A549 (cell line): ENCODE results near the gene LRRIQ1. TPM values are rescaled to one million over a fixed set of nuclear protein-coding genes. Genes with fewer than 3 reads are reported as not detected.

Experiments
- ATAC-seq, 2 experiments: fragments of 200-7000 bp in 1 of 2; fragments of >200 bp in 1 of 2; cut with Nextera tagmentation in 1 of 2; cut with Tn5 transposase in 1 of 2; 3 replicates each; pipeline versions ENCODE4 v1.8.0 to v1.9.1; 2018 to 2020; ENCODE audit warnings: mild to moderate bottlenecking in 1 of 2, moderate library complexity in 1 of 2
- CTCF ChIA-PET: fragments of 300-600 bp; sonication (Branson Sonifier 250); formaldehyde crosslinking; extraction: SDS; loops from one replicate; lab custom pipeline; 2021; ENCODE audit warnings: antibody characterized with exemption, inconsistent platforms; lab: Yijun Ruan, JAX
- POLR2A ChIA-PET: fragments of 350-600 bp; formaldehyde crosslinking; extraction: SDS; loops from one replicate; lab custom pipeline; 2021; ENCODE audit warnings: antibody characterized with exemption, inconsistent platforms; lab: Yijun Ruan, JAX
- DNase-seq, 2 experiments: peaks; one replicate each; pipeline versions ENCODE4 v3.0.0 to v3.0.0-alpha.2; 2011 to 2016; ENCODE audit warnings: low read depth in 1 of 2, low spot score in 1 of 2
- FAIRE-seq: peaks from 2 replicates; lab custom pipeline; 2011; peaks lifted over from hg19 to GRCh38; lab: Jason Lieb, UNC
- H3K27ac ChIP-seq, 2 experiments: fragments of >200 bp; sonication (Bioruptor Twin); formaldehyde crosslinking; 3 replicates each; pipeline ENCODE4 v1.5.1; 2016 to 2017
- H3K4me1 ChIP-seq: fragments of >200 bp; sonication (Bioruptor Twin); formaldehyde crosslinking; 3 replicates; pipeline ENCODE4 v1.6.1; 2016
- H3K4me2 ChIP-seq: fragments of >200 bp; sonication (Bioruptor Twin); formaldehyde crosslinking; 3 replicates; pipeline ENCODE4 v1.6.1; 2016
- H3K4me3 ChIP-seq: fragments of >200 bp; sonication (Bioruptor Twin); formaldehyde crosslinking; 3 replicates; pipeline ENCODE4 v1.5.1; 2016
- H3K9me3 ChIP-seq: fragments of >200 bp; sonication (Bioruptor Twin); formaldehyde crosslinking; 3 replicates; pipeline ENCODE4 v1.6.1; 2016
- ATOH8 ChIP-seq: fragments of 250-450 bp; sonication (Bioruptor Pico); IDR thresholded peaks from 2 replicates; pipeline ENCODE4 v1.5.0; 2020; ENCODE audit warnings: low read depth, mild to moderate bottlenecking, moderate library complexity
- BCL3 ChIP-seq: fragments of >200 bp; sonication (Bioruptor Twin); formaldehyde crosslinking; IDR thresholded peaks from 3 replicates; pipeline ENCODE4 v1.6.1; 2016
- CBX2 ChIP-seq: fragments of 200-600 bp; sonication (generic); IDR thresholded peaks from 2 replicates; pipeline ENCODE4 v1.6.1; 2016; ENCODE audit warnings: low read depth, mild to moderate bottlenecking, borderline replicate concordance
- CHD2 ChIP-seq: fragments of 150-350 bp; IDR thresholded peaks from 2 replicates; pipeline ENCODE4 v1.6.1; 2014; ENCODE audit warnings: low read length; ENCODE audit not compliant: partially characterized antibody
- CTCF ChIP-seq: fragments of >200 bp; sonication (Bioruptor Twin); formaldehyde crosslinking; IDR thresholded peaks from 3 replicates; pipeline ENCODE4 v1.5.1; 2016
- ESRRA ChIP-seq: fragments of 150-350 bp; IDR thresholded peaks from 2 replicates; pipeline ENCODE4 v1.6.1; 2014; ENCODE audit warnings: mild to moderate bottlenecking, low read length, borderline replicate concordance
- FOSL2 ChIP-seq, 2 experiments: fragments of 450-650 bp in 1 of 2; fragments of >200 bp in 1 of 2; sonication (Bioruptor Twin) in 1 of 2; formaldehyde crosslinking; IDR thresholded peaks; 2 replicates each; pipeline versions ENCODE4 v1.5.0 to v1.6.1; 2016 to 2020; ENCODE audit warnings: mild to moderate bottlenecking in 1 of 2, moderate library complexity in 1 of 2
- GATA3 ChIP-seq: IDR thresholded peaks from 2 replicates; pipeline ENCODE4 v1.6.1; 2012; ENCODE audit warnings: borderline replicate concordance
- HES2 ChIP-seq: fragments of >200 bp; sonication (Bioruptor Twin); formaldehyde crosslinking; IDR thresholded peaks from 2 replicates; pipeline ENCODE4 v1.6.1; 2016
- HEYL ChIP-seq: fragments of 250-450 bp; sonication (Bioruptor Pico); IDR thresholded peaks from 2 replicates; pipeline ENCODE4 v1.8.0; 2021; ENCODE audit warnings: mild to moderate bottlenecking, moderate library complexity
- HOXB5 ChIP-seq: fragments of 250-450 bp; sonication (Bioruptor Pico); IDR thresholded peaks from 2 replicates; pipeline ENCODE4 v1.5.0; 2020; ENCODE audit warnings: mild to moderate bottlenecking, moderate library complexity
- MAFK ChIP-seq: fragments of 450-650 bp; IDR thresholded peaks from 2 replicates; pipeline ENCODE4 v1.6.1; 2014; ENCODE audit not compliant: partially characterized antibody
- NPAS2 ChIP-seq: fragments of 250-450 bp; sonication (Bioruptor Pico); IDR thresholded peaks from 2 replicates; pipeline ENCODE4 v1.8.0; 2022; ENCODE audit warnings: mild to moderate bottlenecking, moderate library complexity, borderline replicate concordance
- NR3C1 ChIP-seq: fragments of >200 bp; sonication (Bioruptor Twin); formaldehyde crosslinking; IDR thresholded peaks from 3 replicates; pipeline ENCODE4 v1.6.1; 2017
- PBX3 ChIP-seq: IDR thresholded peaks from 2 replicates; pipeline ENCODE4 v1.6.1; 2012
- POLR2A ChIP-seq: IDR thresholded peaks from 2 replicates; pipeline ENCODE4 v1.6.1; 2012; ENCODE audit warnings: mild to moderate bottlenecking, low read length
- RARB ChIP-seq: fragments of 250-450 bp; sonication (Bioruptor Pico); IDR thresholded peaks from 2 replicates; pipeline ENCODE4 v1.8.0; 2021; ENCODE audit warnings: mild to moderate bottlenecking, moderate library complexity
- REST ChIP-seq: fragments of 200-600 bp; sonication (generic); IDR thresholded peaks from 2 replicates; pipeline ENCODE4 v1.6.1; 2016; ENCODE audit warnings: antibody characterized with exemption, mild to moderate bottlenecking, moderate library complexity
- ZNF302 ChIP-seq: fragments of 250-450 bp; sonication (Bioruptor Pico); IDR thresholded peaks from 2 replicates; pipeline ENCODE4 v1.9.0; 2021; ENCODE audit warnings: inconsistent platforms, mild to moderate bottlenecking, moderate library complexity
- ZSCAN20 ChIP-seq: fragments of 250-450 bp; sonication (Bioruptor Pico); IDR thresholded peaks from 2 replicates; pipeline ENCODE4 v1.8.0; 2022; ENCODE audit warnings: mild to moderate bottlenecking, moderate library complexity
- WGBS: methylation state at CpG from one replicate; pipeline ENCODE4 v1.1.6; 2017; ENCODE audit errors: missing lambda C conversion rate; 5-methylcytosine and 5-hydroxymethylcytosine counted together
- polyA plus RNA-seq, 4 experiments: library from polyadenylated mRNA; depleted of rRNA in 3 of 4; stranded (reverse); fragments of >200 nt; fragmentation: RNase III in 1 of 4; extraction: RNeasy Plus Mini Kit Qiagen cat#74134 plus additional on column Dnase treatment in 1 of 4; gene quantifications; 2 replicates in 3 of 4; 3 replicates in 1 of 4; pipeline ENCODE4 v1.2.3, GENCODE V29; 2011 to 2017

The LRRIQ1 gene
- polyA plus RNA-seq, 2 of the 4 experiments (the other 2 are of a cell fraction) = 1.4 to 3.7 TPM

- ChIA-PET CTCF (no interaction called here), POLR2A (no interaction called here)
- Histone ChIP-seq H3K4me1 (no peaks in the 10 kb centered on the region), H3K4me3 (no peak overlapping the region), H3K27ac (no peak overlapping the region), H3K4me2 (no peak overlapping the region), H3K9me3 (no peaks in the 10 kb centered on the region)
- DNase-seq (no peak), ATAC-seq (no peak), FAIRE-seq (no peak)
- WGBS = 22% methylated on average over 1 of the region's 1 CpG
- no peak for TF ChIP-seq GATA3
- TF ChIP-seq NR3C1 = no peak
- no peak for TF ChIP-seq HES2
- no peak for TF ChIP-seq ZSCAN20 (CRISPR knock-in tag)
- TF ChIP-seq ESRRA = no peak
- no peak for TF ChIP-seq RARB (CRISPR knock-in tag)
- no peak for TF ChIP-seq REST
- no peak for TF ChIP-seq ATOH8 (CRISPR knock-in tag)
- TF ChIP-seq CBX2 = no peak
- TF ChIP-seq FOSL2 (IDR thresholded peaks at IDR 0.05) = no peak
- TF ChIP-seq FOSL2 (CRISPR knock-in tag; IDR thresholded peaks at IDR 0.05) = no peak
- no peak for TF ChIP-seq MAFK
- TF ChIP-seq PBX3 = no peak
- TF ChIP-seq HEYL (CRISPR knock-in tag) = no peak
- no peak for TF ChIP-seq POLR2A
- TF ChIP-seq CHD2 = no peak
- no peak for TF ChIP-seq HOXB5 (CRISPR knock-in tag)
Observed at GRCh38 chr12:85006206-85006605, 29.9 kb upstream of the LRRIQ1 start.

- Histone ChIP-seq H3K4me2 (peak overlapping the region; percentile 7), H3K27ac (0 out of 6 replicates have a peak overlapping the region, but pooled peaks of 1 of the 2 experiments have one; percentile 0), H3K4me1 (no peaks in the 10 kb centered on the region), H3K9me3 (no peaks in the 10 kb centered on the region), H3K4me3 (no peak overlapping the region)
- DNase-seq (peak in 1 of 2 experiments; percentile 13), ATAC-seq (no peak; a peak in 1 of 6 replicates), FAIRE-seq (no peak)
- ChIA-PET CTCF (no interaction called here), POLR2A (no interaction called here)
- TF ChIP-seq NPAS2 (CRISPR knock-in tag) (no peak), HOXB5 (CRISPR knock-in tag) (no peak), GATA3 (no peak), CTCF (no peak), BCL3 (no peak), ZNF302 (CRISPR knock-in tag) (no peak), ATOH8 (CRISPR knock-in tag) (no peak)
- 2% methylated on average over 4 of the region's 4 CpGs for WGBS
Observed at GRCh38 chr12:85007836-85008235, 28.3 kb upstream of the LRRIQ1 start.
